Fibroblast of gingiva (primary cell): ENCODE data around the gene MKLN1.
"Not testable (repeated sequence)": the region's sequence is repeated elsewhere in the genome, so short reads cannot be mapped to it uniquely, and the experiment has no call there.

Source experiments
- DNase-seq: peaks from one replicate; pipeline ENCODE4 v3.0.0-alpha.2; 2011; ENCODE audit warnings: low read depth

Gene MKLN1

DNA sequence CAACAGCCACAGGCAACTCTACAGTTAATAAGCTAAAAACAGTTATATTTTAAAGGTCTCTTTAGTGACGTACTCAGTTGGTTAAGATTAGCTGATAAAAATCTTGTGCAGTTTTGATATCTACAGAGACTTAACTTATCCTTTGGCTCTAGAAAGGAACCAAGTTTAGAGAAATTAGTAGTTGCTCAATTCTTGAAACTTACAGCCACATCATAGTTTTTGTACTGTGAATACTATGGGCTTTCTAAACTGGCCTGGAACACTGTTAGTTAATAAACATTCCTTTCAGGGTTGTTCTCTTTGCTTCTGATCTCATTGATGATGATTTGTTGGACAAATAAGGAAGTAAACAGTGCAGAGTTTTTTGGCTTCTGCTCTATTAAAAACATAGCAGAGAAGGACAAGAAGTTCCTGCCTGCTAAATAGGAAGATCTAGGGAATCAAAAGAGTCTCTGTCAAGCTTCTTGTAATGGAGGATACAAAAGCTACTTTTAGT lies 73.1 kb downstream of the MKLN1 start:
- DNase-seq: peak; percentile 68

DNA sequence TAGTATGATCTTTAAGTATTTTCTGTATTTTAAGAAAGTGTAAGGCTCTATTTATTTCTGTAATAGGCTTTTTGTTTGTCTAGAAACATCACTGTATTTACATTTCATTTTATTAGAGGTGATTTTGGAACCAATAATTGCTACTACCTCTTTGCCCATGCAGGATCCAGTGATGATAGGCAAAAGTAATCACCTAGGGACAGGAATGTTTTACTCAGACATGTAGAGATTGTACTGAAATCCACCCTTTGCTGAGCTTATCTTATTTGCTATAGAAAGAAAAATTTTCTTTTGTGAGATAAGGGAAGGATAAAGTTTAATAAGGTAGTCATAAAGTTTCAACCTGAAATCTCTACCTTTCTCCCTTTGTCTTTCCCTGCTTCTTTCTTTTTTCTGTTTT lies 73.5 kb downstream of the MKLN1 start:
- no peak for DNase-seq

DNA sequence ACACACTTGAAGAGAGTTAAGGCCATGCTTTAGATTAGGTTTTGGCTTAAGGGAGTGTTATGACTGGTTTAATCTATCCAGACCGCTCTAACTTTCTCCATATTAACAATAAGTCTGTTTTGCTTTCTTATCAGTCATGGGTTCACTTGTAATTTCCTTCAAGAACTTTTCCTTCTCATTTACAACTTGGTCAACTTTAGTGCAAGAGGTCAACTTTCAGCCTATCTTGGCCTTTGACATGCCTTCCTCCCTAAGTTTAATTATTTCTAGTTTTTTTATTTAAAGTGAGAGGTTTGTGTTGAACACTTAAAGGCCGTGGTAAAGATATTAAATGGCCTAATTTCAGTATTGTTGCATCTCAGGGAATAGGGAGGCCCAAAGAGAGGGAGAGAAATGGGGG lies 75.6 kb downstream of the MKLN1 start:
- no peak for DNase-seq

DNA sequence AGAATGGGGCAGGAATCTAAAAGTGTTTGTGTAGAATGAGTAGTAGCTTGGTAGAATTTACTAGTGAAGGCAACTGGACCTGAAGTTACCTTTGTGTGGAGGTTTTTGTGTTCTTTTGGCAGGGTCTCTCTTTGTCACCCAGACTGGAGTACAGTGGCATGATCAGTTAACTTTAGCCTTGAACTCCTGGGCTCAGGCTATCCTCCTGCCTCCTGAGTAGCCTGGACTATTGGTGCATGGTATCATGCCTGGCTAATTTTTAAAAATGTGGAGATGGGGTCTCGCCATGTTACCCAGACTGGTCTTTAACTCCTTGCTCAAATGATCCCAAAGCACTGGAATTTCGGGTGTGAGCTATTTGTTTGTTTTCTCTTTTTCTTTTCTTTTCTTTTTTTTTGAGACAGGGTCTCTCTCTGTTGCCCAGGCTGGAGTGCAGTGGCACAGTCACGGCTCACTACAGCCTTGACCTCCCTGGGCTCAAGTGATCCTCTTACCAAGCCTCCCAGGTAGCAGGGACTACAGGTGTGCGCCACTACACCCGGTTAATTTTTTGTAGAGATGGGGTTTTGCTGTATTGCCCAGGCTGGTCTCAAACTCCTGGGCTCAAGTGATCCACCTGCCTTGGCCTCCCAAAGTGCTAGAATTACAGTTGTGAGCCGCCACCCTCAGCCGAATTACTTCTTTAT lies 76.7 kb downstream of the MKLN1 start:
- no peak for DNase-seq

DNA sequence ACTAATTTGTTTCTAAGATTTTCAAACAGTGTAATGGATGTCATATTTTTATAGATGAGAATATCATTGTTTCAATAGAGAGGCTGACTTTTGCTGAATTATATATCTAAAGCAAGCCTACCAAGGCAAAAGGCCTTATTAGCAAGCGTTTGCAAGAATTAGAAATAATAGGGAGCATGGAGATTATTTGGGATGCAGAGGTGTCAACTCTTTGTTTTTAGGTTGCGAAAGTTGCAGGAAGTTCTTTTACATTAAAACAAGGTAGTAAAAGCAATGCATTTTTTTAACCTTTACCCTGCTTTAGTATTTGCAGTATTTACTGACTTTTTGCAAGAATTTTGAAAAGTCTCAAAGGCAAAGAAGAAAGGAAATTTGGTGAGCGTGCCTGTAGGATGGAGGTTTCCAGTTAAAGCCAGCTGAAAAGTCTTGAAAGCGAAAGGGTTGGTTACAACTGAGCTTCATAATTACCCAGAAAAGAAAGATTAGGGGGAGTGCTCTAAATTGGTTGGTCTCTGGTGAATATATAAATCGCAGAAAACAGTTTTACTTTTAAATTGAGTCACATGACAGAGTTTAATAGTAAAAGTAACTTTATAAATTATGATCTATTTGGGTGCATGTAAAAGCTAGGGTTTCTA lies 81.6 kb downstream of the MKLN1 start:
- DNase-seq: no peak

DNA sequence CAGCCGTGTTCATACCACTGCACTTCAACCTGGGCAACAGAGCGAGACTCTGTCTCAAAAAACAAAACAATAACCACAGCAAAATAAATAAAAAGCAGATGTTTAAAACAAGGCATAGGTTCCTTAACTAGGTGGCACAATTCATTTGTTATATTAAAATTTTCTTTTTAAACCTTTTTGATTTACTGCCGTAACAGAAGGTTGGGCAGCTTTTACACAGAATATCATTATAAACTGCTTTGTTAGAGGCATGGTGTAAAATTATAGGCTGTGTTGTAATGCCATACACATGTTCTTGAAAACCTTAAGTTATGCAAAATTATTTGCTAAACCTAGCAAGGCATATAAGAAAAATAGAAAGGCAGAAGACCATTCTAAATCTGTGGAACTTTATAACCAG lies 84.4 kb downstream of the MKLN1 start:
- DNase-seq: no peak

DNA sequence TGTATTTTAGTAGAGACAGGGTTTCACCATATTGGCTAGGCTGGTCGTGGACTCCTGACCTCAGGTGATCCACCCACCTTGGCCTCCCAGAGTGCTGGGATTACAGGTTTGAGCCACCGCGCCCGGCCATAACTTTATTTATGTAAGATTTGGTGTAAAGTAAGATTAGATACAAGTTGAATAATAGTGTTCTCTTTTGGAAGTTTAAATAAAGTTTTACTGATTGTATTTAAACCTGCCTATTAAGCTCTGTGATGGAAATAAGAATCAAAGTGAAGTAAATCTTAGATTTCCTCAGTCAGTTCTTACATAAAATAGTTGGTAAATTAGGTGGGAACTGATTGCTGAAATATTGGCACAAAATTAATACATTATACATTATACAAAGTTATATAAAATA lies 86.0 kb downstream of the MKLN1 start:
- DNase-seq: no peak

DNA sequence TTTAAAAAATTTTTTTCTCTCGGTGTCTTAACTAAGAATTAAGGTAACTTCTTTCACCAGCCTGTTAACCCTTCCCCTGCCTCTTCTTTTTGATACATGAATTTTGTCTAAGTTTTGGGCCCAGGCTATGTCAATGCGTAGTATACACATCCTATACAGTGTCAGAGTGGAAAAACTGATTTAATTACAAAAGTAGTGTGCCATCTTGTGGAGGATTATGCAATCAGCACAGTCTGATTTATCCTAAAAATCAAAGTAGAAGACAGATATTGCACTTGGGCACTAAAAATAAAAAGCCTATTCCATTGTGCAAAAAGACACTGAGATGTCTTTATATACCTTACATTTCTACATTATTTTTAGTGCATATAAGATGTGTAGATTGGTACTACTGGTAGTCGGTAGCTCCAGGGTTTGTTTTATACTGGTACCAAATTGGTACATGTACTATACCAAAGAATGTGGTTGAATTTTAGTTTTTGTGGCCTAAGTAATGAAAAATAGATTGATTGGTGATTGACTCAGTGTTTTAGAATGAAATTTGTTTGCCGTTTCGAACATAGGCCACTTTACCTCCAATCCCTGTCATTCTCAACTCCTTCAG lies 96.6 kb downstream of the MKLN1 start:
- peak; percentile 31 for DNase-seq

DNA sequence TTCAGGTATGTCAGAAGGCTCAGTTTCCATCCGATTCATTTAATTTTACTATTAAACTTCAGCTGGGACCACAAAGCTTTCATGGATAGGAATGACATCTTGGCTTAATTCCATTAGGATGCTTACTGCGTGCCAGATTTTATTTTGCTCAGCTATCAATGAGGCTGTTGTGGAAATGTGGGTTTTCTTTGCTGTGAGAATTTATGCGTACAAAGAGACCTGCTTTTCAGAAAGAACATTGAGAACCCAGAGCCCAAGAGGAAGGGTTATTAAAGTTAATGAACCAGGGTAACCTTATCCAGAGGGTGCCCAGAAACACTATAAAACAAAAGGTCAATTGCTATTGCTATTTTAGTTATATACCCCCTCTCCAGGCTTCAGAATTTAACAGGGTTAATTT lies 98.3 kb downstream of the MKLN1 start:
- DNase-seq: no peak

DNA sequence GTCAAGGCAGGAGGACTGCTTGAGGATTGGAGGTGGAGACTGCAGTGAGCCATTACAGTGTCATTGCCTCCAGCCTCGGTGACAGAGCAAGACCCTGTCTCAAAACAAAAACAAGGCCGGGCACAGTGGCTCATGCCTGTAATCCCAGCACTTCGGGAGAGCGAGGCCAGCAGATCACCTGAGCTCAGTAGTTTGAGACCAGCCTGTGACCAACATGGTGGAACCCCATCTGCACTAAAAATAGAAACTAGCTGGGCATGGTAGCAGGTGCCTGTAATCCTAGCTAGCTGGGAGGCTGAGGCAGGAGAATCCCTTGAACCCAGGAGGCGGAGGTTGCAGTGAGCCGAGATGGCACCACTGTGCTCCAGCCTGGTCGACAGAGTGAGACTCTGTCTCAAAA lies 103.2 kb downstream of the MKLN1 start:
- DNase-seq: not testable (repeated sequence)

DNA sequence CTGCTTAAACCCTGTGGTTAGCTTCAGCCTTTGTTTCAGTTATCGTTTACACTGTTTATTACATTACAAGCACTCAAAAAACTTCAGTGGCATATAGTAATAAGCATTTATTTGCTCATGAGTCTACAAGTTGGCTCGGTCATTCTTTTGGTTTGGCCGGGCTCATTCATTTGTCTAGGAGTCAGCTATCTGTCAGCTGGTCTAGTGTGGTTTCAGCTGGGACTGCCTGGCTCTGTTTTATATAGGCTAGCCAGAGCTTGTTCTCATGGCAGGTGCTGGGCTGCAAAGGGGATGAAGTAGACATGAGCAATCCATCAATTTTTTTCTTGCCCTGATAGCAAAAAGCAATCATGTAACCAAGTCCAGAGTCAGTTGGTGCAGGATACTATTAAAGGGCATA lies 103.6 kb downstream of the MKLN1 start:
- DNase-seq: peak; percentile 34

DNA sequence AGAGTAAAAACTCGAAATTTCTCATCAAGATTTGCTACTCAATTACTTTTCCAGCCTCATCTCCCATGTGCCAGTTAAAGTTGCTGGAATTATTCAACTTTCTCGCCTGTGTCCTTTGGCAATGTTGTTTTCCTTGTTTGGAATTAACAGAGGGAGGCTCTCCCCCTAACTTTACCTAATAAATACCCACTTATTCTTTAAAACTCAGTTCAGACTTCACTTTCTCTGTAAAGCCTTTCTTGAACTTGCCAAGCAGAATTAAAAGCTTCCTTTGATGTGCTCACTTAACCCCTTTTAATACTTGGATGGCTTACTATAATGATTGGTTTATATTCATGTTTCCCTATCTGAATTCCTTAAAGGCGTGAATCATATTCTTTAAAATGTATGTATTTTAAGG lies 104.1 kb downstream of the MKLN1 start:
- DNase-seq: no peak

DNA sequence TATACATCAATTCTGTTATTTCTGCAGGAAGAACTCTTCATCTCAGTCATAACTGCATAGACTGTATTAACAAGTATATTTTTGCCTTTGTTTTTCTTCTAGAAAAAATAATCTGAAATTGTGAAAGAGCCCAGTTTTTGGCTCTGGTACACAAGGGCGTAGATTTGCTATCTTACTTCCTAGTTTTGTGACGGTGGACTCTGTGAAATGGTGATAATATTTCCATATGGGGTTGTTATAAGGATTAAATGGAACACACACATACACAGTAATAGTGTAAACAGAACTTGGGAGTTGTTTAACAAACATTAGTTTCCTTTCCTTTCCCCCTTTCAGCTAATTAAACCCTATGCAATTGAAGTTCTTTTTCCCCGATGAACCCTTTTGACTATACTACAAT lies 108.7 kb downstream of the MKLN1 start:
- DNase-seq: no peak

DNA sequence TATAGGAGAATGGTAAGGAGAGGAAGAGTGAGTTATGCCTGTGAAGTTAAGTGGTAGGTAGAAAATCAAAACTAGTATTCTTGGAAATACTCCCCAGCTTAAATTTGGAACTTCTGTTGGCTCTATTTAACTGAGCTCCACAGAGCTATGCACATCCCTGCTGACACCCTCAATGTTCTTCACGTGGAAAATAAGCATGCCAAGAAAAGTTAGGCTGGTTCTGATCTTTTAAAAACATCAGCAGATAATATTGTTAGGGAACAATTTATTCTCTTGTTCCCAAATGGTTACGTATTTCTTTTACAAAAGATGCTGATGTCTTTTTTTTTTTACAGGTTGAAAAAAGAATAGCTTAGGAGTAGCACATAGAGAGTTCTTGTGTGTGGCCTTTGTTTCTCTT lies 111.3 kb downstream of the MKLN1 start:
- no peak for DNase-seq

DNA sequence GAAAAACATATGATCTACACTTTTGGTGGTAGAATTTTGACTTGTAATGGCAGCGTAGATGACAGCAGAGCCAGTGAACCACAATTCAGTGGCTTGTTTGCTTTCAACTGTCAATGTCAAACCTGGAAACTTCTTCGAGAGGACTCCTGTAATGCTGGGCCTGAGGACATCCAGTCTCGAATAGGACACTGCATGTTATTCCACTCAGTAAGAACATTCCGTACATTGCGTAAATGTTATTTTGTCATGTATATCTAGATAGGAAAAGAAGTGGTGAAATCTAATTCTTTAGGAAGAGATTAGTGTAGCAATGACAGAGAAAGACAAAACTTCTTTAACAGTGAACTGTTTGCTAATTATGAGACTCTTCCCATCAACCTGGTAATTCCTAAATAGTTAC lies 115.8 kb downstream of the MKLN1 start:
- peak; percentile 39 for DNase-seq

DNA sequence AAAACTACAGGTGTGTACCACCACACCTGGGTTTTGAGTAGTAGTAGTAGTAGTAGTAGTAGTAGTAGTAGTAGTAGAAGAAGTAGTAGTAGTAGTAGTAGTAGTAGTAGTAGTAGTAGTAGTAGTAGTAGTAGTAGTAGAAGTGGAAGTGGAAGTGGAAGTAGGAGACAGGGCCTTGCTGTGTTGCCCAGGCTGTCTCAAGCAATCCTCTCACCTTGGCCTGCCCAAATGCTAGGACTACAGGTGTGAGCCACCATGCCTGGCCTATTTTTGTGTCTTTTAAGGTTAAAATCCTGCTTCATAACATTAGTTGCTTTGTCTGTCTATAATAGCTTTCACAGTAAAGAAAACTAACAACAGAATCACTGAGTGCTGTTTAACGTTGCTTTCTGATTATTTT lies 117.0 kb downstream of the MKLN1 start:
- no peak for DNase-seq

DNA sequence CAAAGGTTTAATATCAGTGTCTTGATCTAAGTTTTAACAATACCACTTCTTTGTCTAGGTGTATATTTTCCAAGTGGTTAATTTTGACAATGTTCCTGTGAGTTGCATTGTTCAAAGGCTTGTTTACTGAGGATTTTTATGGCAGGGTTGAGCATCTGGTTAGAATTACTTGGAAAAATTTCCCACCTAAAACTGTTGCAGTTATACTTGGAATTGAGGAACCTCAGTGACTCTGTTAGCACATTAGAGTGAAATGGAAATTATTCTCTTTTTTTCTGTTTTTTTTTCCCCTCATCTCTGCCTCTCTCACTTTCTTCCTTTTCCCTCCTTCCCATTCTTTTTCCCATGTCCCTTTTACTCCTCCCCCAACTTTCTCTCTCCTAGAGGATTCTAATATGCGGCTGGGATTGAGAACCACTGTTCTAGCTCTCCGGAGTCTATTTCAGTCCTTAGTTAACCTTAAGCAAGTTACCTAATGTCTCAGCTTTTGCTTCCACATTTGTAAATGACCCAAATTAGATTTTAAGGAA lies 121.8 kb downstream of the MKLN1 start:
- DNase-seq: no peak

DNA sequence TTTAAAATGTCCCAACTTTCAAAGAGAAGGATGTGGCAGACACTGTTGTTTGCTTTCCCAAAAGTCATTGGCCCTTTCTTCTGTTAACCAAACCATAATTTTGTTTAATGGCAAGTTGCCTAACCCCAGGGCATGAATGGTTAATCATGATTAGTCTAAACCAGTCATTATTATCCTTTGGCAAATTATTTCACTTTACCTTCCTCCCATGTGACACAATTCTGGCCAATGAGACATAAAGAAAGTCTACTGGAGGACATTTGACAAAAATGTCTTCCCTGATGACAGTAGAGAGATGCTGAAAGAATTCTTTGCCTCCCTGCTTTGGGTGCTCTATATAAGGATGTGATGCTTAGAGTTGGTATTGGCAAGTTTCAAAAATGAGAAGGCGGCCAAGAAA lies 126.8 kb downstream of the MKLN1 start:
- DNase-seq: no peak

DNA sequence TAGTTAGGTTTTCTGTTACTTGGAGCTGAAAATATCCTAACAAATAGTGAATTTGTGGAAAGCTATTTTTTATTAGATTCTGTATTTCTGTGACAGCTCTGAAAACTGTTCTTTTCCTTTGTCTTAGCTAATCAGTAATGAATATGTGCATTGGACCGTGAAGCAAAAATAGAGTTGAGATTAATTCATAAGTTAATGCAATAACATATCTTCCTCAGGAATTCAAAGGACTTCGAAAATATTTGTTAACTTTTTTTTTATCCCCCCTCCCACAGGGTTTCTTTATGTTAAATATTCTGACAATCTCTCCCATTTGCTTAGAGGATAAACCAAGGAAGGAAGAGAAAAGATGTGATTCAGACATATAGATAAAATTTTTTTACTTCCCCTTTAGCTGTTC lies 127.3 kb downstream of the MKLN1 start:
- no peak for DNase-seq

DNA sequence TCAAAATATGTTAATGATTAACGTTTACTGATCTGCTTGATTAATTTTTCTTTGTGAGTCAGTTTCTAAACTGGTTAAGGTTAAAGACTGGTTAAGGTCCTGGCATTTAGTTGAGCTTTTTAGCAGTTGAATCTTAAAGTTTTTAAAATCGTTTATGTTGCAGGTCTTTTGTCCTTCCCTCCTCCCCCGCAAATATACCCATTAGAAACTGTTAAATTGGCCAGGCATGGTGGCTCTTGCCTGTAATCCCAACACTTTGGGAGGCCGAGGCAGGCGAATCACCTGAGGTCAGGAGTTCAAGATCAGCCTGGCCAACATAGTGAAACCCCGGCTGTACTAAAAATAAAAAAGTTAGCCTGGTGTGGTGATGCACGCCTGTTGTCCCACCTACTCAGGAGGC lies 127.9 kb downstream of the MKLN1 start:
- no peak for DNase-seq

DNA sequence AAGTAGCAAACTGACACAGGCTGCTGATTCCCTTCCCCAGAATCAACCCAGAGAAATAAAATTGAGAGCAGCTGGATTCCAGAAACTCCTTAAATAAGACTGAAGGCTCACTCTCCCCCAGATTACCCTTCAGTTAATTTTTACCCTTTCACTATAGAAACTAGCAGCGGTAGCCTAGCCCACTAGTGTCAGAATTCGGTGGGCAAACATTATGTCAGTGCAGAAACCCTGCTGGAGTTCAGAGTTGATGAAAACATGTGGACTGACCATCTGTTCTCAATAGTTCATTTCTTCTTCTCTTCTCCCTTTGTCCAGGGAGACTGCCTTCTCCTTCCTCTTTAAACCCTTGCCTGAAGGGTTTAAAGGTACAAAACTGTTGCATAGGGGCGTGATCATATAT lies 128.7 kb downstream of the MKLN1 start:
- DNase-seq: no peak

DNA sequence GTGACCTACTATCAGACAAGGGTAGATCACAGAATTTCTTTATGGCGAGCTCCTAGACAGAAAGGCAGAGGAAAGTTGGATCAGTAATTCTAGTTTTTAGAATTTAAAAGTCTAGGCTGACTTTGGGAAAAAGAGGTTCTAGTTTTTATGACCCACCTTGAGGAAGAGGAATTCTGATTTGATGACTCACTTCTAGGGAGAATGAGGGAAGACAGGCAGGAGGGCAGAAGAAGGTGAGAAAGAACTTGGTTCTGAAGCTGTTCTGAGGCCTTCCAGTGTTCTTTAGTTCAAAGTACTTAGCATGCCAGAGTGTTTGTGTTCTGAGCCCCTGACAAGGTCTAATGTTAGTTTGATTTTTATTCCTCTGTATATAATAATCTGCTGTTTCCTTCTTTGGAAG lies 131.6 kb downstream of the MKLN1 start:
- DNase-seq: no peak

DNA sequence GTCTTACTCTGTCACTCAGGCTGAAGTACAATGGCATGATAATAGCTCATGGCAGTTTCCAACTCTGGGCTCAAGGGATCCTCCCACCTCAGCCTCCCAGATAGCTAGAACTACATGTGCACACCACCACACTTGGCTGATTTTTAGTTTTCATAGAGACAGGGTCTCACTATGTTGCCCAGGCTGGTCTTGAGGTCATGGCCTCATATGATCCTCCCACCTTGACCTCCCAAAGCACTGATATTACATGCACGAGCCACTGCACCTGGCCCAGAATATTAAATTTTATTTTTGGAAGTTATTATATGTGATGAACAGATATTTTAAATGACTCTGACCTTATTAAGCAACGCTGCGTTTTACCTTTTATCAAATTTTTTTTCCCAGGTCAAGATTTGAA lies 134.4 kb downstream of the MKLN1 start:
- no peak for DNase-seq
